Measurements from ENCODE around the gene AFTPH. TPM values are rescaled to one million over a fixed set of nuclear protein-coding genes. Genes with fewer than 3 reads are reported as not detected.

AFTPH gene
- total and polyA plus RNA-seq, 9 of the 15 experiments (the other 6 are each of a cell fraction or from before 2014, with no cell fraction given): 8.0 to 26.2 (median 13.8) TPM

DNA sequence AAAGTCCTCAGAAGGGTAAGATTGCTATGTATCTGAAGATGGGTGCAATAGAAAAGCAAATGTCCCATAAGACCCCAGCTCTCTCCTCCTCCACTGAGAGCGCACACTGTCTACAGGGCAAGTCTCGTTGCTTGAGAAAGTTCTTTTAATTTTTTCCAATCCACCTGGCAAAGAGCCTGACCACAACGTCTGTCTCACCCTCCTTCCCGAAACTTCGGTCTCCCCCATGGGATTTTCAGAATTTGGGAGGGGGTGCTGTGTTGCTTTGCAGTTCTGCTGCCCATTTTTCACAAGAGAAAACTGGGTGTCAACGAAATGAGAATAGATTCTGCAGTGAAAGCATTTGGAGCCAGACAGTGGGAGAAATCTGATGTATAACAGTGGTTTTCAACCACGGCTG is 89.1 kb downstream of the AFTPH start:
- ATAC-seq: no peak
- H2AFZ ChIP-seq (ENCODE audit: low read depth, low read length): peak overlapping the region; percentile 28
- no peaks in the 10 kb centered on the region for H3K79me2 ChIP-seq (ENCODE audit: control insufficient read depth, insufficient read depth, low read length)
- H3K4me3 ChIP-seq: no peak overlapping the region
- BruUV-seq (replicated peaks): no TSS peak
- H3K27me3 ChIP-seq (ENCODE audit: control insufficient read depth in 2 of 2, insufficient read depth in 2 of 2, low read length in 2 of 2): no peaks in the 10 kb centered on the region
- FAIRE-seq: no peak
- peaks cover 12 to 15% of the 10 kb centered on the region in 2 experiments; a peak in 4 of 5 replicates for H3K4me1 ChIP-seq (replicated peaks in 1 of 2; ENCODE audit: control insufficient read depth in 2 of 2, insufficient read depth in 2 of 2, low read length in 2 of 2)
- intact Hi-C loops (cut with micrococcal nuclease): no loop called here
- H3K4me2 ChIP-seq (ENCODE audit: insufficient read depth, low read length): no peak overlapping the region
- H3K9me3 ChIP-seq (replicated peaks; ENCODE audit: control insufficient read depth, insufficient read depth, low read depth, low read length): no peaks in the 10 kb centered on the region
- no peak for DNase-seq (ENCODE audit: extremely low read depth in 1 of 4, low spot score in 3 of 4)
- POLR2A ChIA-PET: no interaction called here
- no peak overlapping the region for H3K27ac ChIP-seq (ENCODE audit: extremely low read depth, low read depth, low read length)
- 42% methylated on average over 7 of the region's 7 CpGs for WGBS (ENCODE audit: insufficient coverage, low coverage, missing lambda C conversion rate)
- H3K9ac ChIP-seq (ENCODE audit: insufficient read depth in 1 of 2, low read depth in 2 of 2, low read length in 2 of 2): no peak overlapping the region
- TF ChIP-seq SUPT5H (IDR thresholded peaks at IDR 0.05) (no peak), MEF2D (tag; conservative IDR thresholded peaks at IDR 0.05; ENCODE audit: low read depth) (no peak)
- H3K9me1 ChIP-seq (ENCODE audit: control insufficient read depth, insufficient read depth, low read length): no peaks in the 10 kb centered on the region
- in situ Hi-C loops (cut with MboI): no loop called here
- CTCF ChIA-PET (ENCODE audit: low intra/inter-chr PET ratio): no interaction called here
- no peaks in the 10 kb centered on the region for H4K20me1 ChIP-seq (replicated peaks; ENCODE audit: control insufficient read depth, insufficient read depth, low read length)
- H3K36me3 ChIP-seq (ENCODE audit: control insufficient read depth, insufficient read depth, low read length): no peaks in the 10 kb centered on the region

DNA sequence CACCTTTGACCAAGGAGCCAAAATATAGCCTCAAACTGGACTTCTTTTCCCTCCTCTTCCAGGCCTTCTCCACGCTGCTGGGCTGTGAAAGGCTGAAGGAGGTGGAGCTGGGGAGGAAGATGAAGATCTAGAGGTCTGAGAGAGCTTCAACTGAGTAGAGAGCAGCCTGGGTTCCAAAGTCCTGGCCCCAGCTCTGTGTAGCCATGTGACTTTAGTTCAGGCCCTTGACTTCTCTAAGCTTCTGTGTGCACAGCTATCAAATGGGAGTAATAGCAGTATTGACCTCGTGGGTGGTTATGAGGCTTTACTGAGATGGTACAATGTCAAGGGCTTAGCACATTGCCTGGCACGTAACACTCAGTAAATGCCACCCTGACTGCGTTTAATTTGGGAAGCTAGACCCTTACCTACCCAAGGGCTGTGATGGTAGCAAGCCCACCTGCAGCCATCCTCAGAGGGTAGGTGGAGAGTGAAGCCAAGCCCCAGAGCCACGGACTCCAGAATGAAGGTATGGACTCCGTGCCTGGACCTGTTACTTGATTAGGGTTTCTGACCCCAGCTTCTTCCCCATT is 91.2 kb downstream of the AFTPH start:
- CTCF ChIA-PET (ENCODE audit: low intra/inter-chr PET ratio): no interaction called here
- no peak for DNase-seq (ENCODE audit: extremely low read depth in 1 of 4, low spot score in 3 of 4)
- Histone ChIP-seq H2AFZ (ENCODE audit: low read depth, low read length) (peak overlapping the region; percentile 66), H3K4me2 (ENCODE audit: insufficient read depth, low read length) (no peak overlapping the region), H3K79me2 (ENCODE audit: control insufficient read depth, insufficient read depth, low read length) (no peaks in the 10 kb centered on the region), H3K4me1 (replicated peaks in 1 of 2; ENCODE audit: control insufficient read depth in 2 of 2, insufficient read depth in 2 of 2, low read length in 2 of 2) (peaks cover 0 to 8% of the 10 kb centered on the region in 2 experiments; a peak in 3 of 5 replicates), H3K27ac (ENCODE audit: extremely low read depth, low read depth, low read length) (no peak overlapping the region), H3K4me3 (no peak overlapping the region), H3K9me3 (replicated peaks; ENCODE audit: control insufficient read depth, insufficient read depth, low read depth, low read length) (no peaks in the 10 kb centered on the region), H3K9me1 (ENCODE audit: control insufficient read depth, insufficient read depth, low read length) (no peaks in the 10 kb centered on the region), H4K20me1 (replicated peaks; ENCODE audit: control insufficient read depth, insufficient read depth, low read length) (no peaks in the 10 kb centered on the region), H3K27me3 (ENCODE audit: control insufficient read depth in 2 of 2, insufficient read depth in 2 of 2, low read length in 2 of 2) (no peaks in the 10 kb centered on the region), H3K9ac (ENCODE audit: insufficient read depth in 1 of 2, low read depth in 2 of 2, low read length in 2 of 2) (peak overlapping the region in 1 of 2 experiments; percentile 2; a peak in 1 of 4 replicates), H3K36me3 (ENCODE audit: control insufficient read depth, insufficient read depth, low read length) (no peaks in the 10 kb centered on the region)
- no TSS peak for BruUV-seq (replicated peaks)
- intact Hi-C loops (cut with micrococcal nuclease): no loop called here
- in situ Hi-C loops (cut with MboI): no loop called here
- no peak for FAIRE-seq
- WGBS (ENCODE audit: insufficient coverage, low coverage, missing lambda C conversion rate): 62% methylated on average over 6 of the region's 6 CpGs
- POLR2A ChIA-PET: interaction anchor here (0.6 to 1.7 kb wide), 5 partner anchors 9 to 32 kb away, joined by 3 to 7 read pairs (median 4); no protein-coding TSS in a partner anchor
- ATAC-seq: no peak; the same call in 1 of the 3 replicates
- TF ChIP-seq, protein P1, sequence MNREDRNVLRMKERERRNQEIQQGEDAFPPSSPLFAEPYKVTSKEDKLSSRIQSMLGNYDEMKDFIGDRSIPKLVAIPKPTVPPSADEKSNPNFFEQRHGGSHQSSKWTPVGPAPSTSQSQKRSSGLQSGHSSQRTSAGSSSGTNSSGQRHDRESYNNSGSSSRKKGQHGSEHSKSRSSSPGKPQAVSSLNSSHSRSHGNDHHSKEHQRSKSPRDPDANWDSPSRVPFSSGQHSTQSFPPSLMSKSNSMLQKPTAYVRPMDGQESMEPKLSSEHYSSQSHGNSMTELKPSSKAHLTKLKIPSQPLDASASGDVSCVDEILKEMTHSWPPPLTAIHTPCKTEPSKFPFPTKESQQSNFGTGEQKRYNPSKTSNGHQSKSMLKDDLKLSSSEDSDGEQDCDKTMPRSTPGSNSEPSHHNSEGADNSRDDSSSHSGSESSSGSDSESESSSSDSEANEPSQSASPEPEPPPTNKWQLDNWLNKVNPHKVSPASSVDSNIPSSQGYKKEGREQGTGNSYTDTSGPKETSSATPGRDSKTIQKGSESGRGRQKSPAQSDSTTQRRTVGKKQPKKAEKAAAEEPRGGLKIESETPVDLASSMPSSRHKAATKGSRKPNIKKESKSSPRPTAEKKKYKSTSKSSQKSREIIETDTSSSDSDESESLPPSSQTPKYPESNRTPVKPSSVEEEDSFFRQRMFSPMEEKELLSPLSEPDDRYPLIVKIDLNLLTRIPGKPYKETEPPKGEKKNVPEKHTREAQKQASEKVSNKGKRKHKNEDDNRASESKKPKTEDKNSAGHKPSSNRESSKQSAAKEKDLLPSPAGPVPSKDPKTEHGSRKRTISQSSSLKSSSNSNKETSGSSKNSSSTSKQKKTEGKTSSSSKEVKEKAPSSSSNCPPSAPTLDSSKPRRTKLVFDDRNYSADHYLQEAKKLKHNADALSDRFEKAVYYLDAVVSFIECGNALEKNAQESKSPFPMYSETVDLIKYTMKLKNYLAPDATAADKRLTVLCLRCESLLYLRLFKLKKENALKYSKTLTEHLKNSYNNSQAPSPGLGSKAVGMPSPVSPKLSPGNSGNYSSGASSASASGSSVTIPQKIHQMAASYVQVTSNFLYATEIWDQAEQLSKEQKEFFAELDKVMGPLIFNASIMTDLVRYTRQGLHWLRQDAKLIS (CRISPR knock-in tag; IDR thresholded peaks at IDR 0.05): no peak
- TF ChIP-seq HEY1 (CRISPR knock-in tag; IDR thresholded peaks at IDR 0.05; ENCODE audit: borderline replicate concordance): no peak
- no peak for TF ChIP-seq SOX6 (IDR thresholded peaks at IDR 0.05)

All from K562 (cell line).